AG09309 (cell line): ENCODE data around the gene ZNF423.

ENCODE experiments used
- DNase-seq: peaks from one replicate; pipeline ENCODE4 v3.0.0-alpha.2; 2010; ENCODE audit warnings: low read depth
- H3K4me3 ChIP-seq: 2 replicates; pipeline ENCODE4 v1.5.1; 2011; ENCODE audit warnings: mild to moderate bottlenecking, low read depth, low read length, moderate library complexity; ENCODE audit not compliant: control insufficient read depth
- CTCF ChIP-seq: IDR thresholded peaks from 2 replicates; pipeline ENCODE4 v1.5.1; 2011; ENCODE audit warnings: mild to moderate bottlenecking, low read depth, low read length, inconsistent platforms; ENCODE audit not compliant: insufficient read depth, control insufficient read depth; ENCODE audit errors: missing control alignments

ZNF423 gene

DNA sequence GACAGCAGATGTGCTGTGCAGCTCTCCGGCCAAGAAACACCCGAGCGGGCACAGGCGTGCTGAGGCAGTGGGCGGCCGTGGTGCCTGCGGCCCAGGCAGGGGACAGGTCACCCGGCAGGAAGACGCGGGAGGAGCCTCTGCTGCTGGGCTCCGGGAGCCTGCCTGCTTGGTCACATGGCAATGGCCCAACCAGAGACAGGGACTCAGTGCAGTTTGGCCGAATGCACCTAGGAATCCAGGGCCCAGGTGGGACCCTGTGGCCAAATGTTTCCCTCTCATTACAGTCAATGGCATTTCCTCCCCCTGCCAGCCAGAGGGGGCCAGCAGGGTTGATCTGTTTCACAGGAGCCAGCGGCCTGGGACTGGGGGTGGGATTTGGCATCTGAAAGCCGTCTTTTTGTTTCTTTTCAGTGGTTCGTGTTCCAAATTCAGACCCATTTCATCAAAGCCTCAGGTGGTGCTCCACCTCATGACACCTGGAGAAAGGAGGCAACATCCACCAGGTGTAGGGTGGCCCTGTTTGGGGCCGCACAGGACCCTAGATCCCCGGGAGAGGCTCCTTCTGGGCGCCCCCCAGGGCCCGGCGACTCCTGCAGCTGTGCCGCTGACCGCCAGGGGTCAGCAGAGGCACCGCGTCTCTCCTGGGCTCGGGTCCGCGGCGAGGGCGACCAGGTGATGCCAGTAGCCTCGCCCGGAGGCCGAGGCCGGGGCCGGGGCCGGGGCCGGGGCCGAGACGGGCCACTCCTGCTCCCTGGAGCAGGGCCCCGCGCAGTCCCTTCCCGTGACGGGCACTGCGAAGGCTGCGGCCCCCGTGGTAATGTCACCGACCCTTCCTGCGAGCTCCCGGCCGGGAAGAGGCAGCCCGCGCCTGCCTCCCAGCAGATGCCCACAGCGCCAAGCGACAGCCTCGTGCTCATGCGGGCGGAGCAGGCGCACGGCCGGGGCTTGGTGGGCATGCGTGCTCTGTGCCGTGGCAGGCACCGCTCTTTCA lies 363.8 kb downstream of the ZNF423 start:
- H3K4me3 ChIP-seq, result no peak overlapping the region
- DNase-seq, result no peak
- peak; percentile 81 for TF ChIP-seq CTCF

- DNase-seq, result no peak
- no peak for TF ChIP-seq CTCF
- H3K4me3 ChIP-seq, result no peak overlapping the region
Observed at GRCh38 chr16:49491106-49491670, 364.7 kb downstream of the ZNF423 start.

DNA sequence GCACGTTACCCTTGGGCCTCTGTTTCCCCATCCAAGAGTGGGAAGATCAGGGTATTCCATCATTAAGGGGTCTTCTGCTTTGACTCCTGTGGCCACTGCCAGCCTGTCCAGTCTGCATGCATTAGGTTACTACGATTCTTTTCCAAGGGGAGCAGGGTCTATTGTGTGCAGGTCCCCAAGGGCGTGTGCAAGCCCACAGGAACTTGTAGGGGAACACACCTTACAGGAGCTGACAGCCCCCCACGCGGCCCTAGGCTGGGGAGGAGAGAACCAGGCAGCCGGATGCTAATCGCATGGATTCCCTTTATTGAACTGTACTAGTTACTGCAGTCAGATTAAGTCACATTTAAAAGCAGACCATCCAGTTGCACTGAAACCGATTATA lies 365.6 kb downstream of the ZNF423 start:
- H3K4me3 ChIP-seq, result no peak overlapping the region
- DNase-seq, result no peak
- no peak for TF ChIP-seq CTCF

- TF ChIP-seq CTCF, result no peak
- no peak for DNase-seq
Observed at GRCh38 chr16:49489686-49490320, 366.1 kb downstream of the ZNF423 start.

GRCh38 chr16:49488740-49489525 lies 367.0 kb downstream of the ZNF423 start:
- no peak for DNase-seq
- no peak overlapping the region for H3K4me3 ChIP-seq
- no peak for TF ChIP-seq CTCF

More at GRCh38 chr16:49489686-49490320, 366.1 kb downstream of the ZNF423 start:
- no peak overlapping the region for H3K4me3 ChIP-seq

- DNase-seq, result no peak
- H3K4me3 ChIP-seq, result no peak overlapping the region
- TF ChIP-seq CTCF, result no peak
Observed at GRCh38 chr16:49488336-49488735, 367.6 kb downstream of the ZNF423 start.
